HepG2 (cell line): ENCODE results near the gene DDIT4. TPM values are rescaled to one million over a fixed set of nuclear protein-coding genes. Genes with fewer than 3 reads are reported as not detected.
A peak's percentile ranks its signal among the peaks of the same experiment; 100 is the strongest.

Experiments
- BHLHE40 ChIP-seq: IDR thresholded peaks from 2 replicates; pipeline ENCODE4 v1.6.1; 2011; ENCODE audit warnings: low read length, improper control_type of control experiment
- CBX5 ChIP-seq: sonication (generic); formaldehyde crosslinking; IDR thresholded peaks from 2 replicates; pipeline ENCODE4 v1.4.0; 2020; ENCODE audit warnings: missing genetic modification reagents, borderline replicate concordance
- CHD4 ChIP-seq: fragments of 200-600 bp; sonication (generic); IDR thresholded peaks from 2 replicates; pipeline ENCODE4 v1.7.0; 2017; ENCODE audit warnings: mild to moderate bottlenecking, low read length, borderline replicate concordance
- IRF9 ChIP-seq: sonication (generic); formaldehyde crosslinking; IDR thresholded peaks from 2 replicates; pipeline ENCODE4 v1.8.0; 2022; ENCODE audit warnings: missing genetic modification reagents, mild to moderate bottlenecking, borderline replicate concordance
- RARG ChIP-seq: sonication (generic); formaldehyde crosslinking; IDR thresholded peaks from 2 replicates; pipeline ENCODE4 v1.4.0; 2020; ENCODE audit warnings: low read depth, mild to moderate bottlenecking, missing genetic modification reagents
- ZFP91 ChIP-seq: sonication (generic); formaldehyde crosslinking; IDR thresholded peaks from 2 replicates; pipeline ENCODE4 v1.9.0; 2022; ENCODE audit warnings: missing genetic modification reagents, mild to moderate bottlenecking, borderline replicate concordance
- ZNF234 ChIP-seq: sonication (generic); formaldehyde crosslinking; conservative IDR thresholded peaks from 2 replicates; pipeline ENCODE4 v1.5.1; 2020; ENCODE audit warnings: mild to moderate bottlenecking, missing genetic modification reagents
- ZNF468 ChIP-seq: sonication (generic); formaldehyde crosslinking; IDR thresholded peaks from 2 replicates; pipeline ENCODE4 v1.8.0; 2022; ENCODE audit warnings: mild to moderate bottlenecking, moderate library complexity, missing genetic modification reagents
- ZNF746 ChIP-seq: sonication (generic); formaldehyde crosslinking; IDR thresholded peaks from 2 replicates; pipeline ENCODE4 v1.8.0; 2022; ENCODE audit warnings: mild to moderate bottlenecking, missing genetic modification reagents
- ZSCAN20 ChIP-seq: sonication (generic); formaldehyde crosslinking; IDR thresholded peaks from 2 replicates; pipeline ENCODE4 v1.4.0; 2020; ENCODE audit warnings: missing genetic modification reagents, mild to moderate bottlenecking, borderline replicate concordance
- polyA plus RNA-seq, 8 experiments: library from polyadenylated mRNA; depleted of rRNA in 3 of 8; stranded (reverse) in 7 of 8; unstranded in 1 of 8; fragments of >200 nt; fragmentation: Illumina TruSeq in 4 of 8; extraction: Trizol in 4 of 8; gene quantifications; 2 replicates each; pipeline versions ENCODE4 v1.2.1 to v1.2.3, GENCODE V29; 2011 to 2016; ENCODE audit warnings: low read depth in 4 of 8, missing spikeins in 1 of 8, mixed read lengths in 1 of 8; ENCODE audit not compliant: insufficient read depth in 1 of 8
- total RNA-seq, 5 experiments: library from RNA; depleted of rRNA; stranded (reverse); fragments of >200 nt; fragmentation: Illumina TruSeq; extraction: Trizol; gene quantifications; 2 replicates each; pipeline ENCODE4 v1.2.3, GENCODE V29; 2016; ENCODE audit warnings: low read depth in 1 of 5
- TF ChIP-seq, protein P1 (sequence below): sonication (generic); formaldehyde crosslinking; IDR thresholded peaks from 2 replicates; pipeline ENCODE4 v1.5.1; 2020; ENCODE audit warnings: mild to moderate bottlenecking, missing genetic modification reagents, borderline replicate concordance
- TF ChIP-seq, protein P2 (sequence below): sonication (generic); formaldehyde crosslinking; IDR thresholded peaks from 2 replicates; pipeline ENCODE4 v1.8.1; 2023; ENCODE audit warnings: mild to moderate bottlenecking, moderate library complexity, missing genetic modification reagents
- TF ChIP-seq, protein P3 (sequence below): sonication (generic); formaldehyde crosslinking; IDR thresholded peaks from 2 replicates; pipeline ENCODE4 v1.9.0; 2021; ENCODE audit warnings: missing genetic modification reagents, mild to moderate bottlenecking, borderline replicate concordance
- TF ChIP-seq, protein P4 (sequence below): IDR thresholded peaks from 2 replicates; pipeline ENCODE4 v1.6.1; 2018; ENCODE audit warnings: missing genetic modification reagents

DDIT4 gene
- total and polyA plus RNA-seq, 2 of the 13 experiments (the other 11 are each of a cell fraction or from before 2014, with no cell fraction given), result 35.6 to 40.7 TPM

DNA sequence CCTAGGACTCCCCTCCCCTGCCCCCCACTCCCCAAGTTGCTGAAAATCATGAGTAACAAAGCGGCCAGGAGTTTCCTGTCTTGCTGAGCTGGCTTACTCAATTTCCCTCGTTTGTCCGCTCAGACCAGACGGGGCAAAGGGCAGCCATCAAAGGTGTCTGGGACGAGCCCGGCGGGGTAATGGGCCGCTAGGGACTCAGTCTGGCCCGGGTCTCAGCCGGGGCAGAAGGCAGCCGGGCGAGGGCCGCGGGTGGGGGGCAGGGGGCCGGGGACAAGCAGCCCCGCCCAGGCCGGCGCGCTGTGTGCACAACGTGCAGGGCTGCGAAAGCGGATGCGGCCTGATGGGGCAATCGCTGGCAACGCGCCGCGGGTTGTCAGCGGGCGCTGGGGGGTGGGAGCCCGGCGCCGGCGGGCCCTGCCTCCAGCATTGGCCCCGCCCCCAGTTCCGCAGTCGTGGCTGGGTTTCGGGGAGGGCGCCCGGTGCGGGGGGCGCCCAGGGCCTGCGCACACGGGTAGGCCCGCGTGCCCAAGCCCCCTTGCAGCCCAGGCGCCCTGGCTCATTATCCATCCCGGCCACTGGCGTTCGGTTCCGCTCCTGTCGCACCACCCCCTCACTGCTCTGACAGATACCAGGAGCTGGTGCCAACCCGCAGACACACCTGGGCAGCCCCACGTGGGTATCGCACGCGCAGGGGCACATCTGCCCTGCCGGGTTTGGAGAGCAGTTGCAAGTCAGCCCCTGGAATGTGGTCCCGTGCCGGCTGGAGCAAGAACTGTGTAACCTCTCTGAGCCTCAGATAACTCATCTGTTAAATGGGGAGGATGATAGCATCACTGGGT lies 45.9 kb downstream of the DDIT4 start (continued):
- TF ChIP-seq, protein P1, sequence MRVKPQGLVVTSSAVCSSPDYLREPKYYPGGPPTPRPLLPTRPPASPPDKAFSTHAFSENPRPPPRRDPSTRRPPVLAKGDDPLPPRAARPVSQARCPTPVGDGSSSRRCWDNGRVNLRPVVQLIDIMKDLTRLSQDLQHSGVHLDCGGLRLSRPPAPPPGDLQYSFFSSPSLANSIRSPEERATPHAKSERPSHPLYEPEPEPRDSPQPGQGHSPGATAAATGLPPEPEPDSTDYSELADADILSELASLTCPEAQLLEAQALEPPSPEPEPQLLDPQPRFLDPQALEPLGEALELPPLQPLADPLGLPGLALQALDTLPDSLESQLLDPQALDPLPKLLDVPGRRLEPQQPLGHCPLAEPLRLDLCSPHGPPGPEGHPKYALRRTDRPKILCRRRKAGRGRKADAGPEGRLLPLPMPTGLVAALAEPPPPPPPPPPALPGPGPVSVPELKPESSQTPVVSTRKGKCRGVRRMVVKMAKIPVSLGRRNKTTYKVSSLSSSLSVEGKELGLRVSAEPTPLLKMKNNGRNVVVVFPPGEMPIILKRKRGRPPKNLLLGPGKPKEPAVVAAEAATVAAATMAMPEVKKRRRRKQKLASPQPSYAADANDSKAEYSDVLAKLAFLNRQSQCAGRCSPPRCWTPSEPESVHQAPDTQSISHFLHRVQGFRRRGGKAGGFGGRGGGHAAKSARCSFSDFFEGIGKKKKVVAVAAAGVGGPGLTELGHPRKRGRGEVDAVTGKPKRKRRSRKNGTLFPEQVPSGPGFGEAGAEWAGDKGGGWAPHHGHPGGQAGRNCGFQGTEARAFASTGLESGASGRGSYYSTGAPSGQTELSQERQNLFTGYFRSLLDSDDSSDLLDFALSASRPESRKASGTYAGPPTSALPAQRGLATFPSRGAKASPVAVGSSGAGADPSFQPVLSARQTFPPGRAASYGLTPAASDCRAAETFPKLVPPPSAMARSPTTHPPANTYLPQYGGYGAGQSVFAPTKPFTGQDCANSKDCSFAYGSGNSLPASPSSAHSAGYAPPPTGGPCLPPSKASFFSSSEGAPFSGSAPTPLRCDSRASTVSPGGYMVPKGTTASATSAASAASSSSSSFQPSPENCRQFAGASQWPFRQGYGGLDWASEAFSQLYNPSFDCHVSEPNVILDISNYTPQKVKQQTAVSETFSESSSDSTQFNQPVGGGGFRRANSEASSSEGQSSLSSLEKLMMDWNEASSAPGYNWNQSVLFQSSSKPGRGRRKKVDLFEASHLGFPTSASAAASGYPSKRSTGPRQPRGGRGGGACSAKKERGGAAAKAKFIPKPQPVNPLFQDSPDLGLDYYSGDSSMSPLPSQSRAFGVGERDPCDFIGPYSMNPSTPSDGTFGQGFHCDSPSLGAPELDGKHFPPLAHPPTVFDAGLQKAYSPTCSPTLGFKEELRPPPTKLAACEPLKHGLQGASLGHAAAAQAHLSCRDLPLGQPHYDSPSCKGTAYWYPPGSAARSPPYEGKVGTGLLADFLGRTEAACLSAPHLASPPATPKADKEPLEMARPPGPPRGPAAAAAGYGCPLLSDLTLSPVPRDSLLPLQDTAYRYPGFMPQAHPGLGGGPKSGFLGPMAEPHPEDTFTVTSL (CRISPR knock-in tag), result 0 out of 2 replicates have a peak, but pooled peaks have one; percentile 30
- TF ChIP-seq ZSCAN20 (CRISPR knock-in tag) (peak; percentile 82), ZNF746 (CRISPR knock-in tag) (peak; percentile 77), ZNF234 (CRISPR knock-in tag) (no peak), ZFP91 (CRISPR knock-in tag) (peak; percentile 60; the same call in 1 of the 2 replicates), CHD4 (peak; percentile 42; the same call in 1 of the 2 replicates), BHLHE40 (peak; percentile 84), CBX5 (no peak), RARG (CRISPR knock-in tag) (no peak), ZNF468 (CRISPR knock-in tag) (no peak), IRF9 (CRISPR knock-in tag) (no peak)
- TF ChIP-seq, protein P2, sequence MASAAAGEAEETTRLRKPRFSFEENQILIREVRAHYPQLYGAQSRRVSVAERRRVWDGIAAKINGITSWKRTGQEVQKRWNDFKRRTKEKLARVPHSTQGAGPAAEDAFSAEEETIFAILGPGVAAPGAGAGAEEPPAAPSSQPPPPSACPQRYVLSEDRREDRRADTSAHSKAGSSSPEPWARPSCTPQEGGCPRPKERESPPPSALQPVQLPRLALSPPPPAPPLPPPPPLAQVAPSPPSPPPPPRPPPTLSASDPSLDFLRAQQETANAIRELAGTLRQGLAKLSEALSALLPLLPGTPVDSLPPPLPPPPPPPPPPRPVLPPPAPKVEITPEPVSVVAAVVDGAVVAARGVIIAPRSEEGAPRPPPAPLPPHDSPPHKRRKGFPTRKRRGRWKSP, result peak; percentile 43; the same call in 1 of the 2 replicates
- TF ChIP-seq, protein P3, sequence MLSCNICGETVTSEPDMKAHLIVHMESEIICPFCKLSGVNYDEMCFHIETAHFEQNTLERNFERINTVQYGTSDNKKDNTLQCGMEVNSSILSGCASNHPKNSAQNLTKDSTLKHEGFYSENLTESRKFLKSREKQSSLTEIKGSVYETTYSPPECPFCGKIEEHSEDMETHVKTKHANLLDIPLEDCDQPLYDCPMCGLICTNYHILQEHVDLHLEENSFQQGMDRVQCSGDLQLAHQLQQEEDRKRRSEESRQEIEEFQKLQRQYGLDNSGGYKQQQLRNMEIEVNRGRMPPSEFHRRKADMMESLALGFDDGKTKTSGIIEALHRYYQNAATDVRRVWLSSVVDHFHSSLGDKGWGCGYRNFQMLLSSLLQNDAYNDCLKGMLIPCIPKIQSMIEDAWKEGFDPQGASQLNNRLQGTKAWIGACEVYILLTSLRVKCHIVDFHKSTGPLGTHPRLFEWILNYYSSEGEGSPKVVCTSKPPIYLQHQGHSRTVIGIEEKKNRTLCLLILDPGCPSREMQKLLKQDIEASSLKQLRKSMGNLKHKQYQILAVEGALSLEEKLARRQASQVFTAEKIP (CRISPR knock-in tag), result no peak
- TF ChIP-seq, protein P4, sequence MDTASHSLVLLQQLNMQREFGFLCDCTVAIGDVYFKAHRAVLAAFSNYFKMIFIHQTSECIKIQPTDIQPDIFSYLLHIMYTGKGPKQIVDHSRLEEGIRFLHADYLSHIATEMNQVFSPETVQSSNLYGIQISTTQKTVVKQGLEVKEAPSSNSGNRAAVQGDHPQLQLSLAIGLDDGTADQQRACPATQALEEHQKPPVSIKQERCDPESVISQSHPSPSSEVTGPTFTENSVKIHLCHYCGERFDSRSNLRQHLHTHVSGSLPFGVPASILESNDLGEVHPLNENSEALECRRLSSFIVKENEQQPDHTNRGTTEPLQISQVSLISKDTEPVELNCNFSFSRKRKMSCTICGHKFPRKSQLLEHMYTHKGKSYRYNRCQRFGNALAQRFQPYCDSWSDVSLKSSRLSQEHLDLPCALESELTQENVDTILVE (CRISPR knock-in tag), result peak; percentile 55; the same call in 1 of the 2 replicates
